ENCODE data around the gene EIF2S3B.

GRCh38 chr12:10540776-10541205 lies 35.1 kb downstream of the EIF2S3B start:
- TF ChIP-seq CTCF (IDR thresholded peaks at IDR 0.05) (no peak), POLR2AphosphoS5 (IDR thresholded peaks at IDR 0.05) (no peak)
